SU-DHL-6 (cell line): ENCODE results near the gene CARD11.

Experiments
- CTCF ChIP-seq: fragments of 200-600 bp; sonication (generic); IDR thresholded peaks from one replicate; pipeline ENCODE4 v1.5.1; 2017; ENCODE audit warnings: antibody characterized with exemption, mild to moderate bottlenecking, low read length, moderate library complexity; ENCODE audit not compliant: insufficient read depth, poor library complexity, severe bottlenecking
- EZH2phosphoT487 ChIP-seq: fragments of 200-600 bp; sonication (generic), shearing (Covaris generic); conservative IDR thresholded peaks from 2 replicates; pipeline ENCODE4 v1.6.1; 2018; ENCODE audit warnings: mild to moderate bottlenecking, antibody characterized with exemption, low read length, moderate library complexity, mixed read lengths

DNA sequence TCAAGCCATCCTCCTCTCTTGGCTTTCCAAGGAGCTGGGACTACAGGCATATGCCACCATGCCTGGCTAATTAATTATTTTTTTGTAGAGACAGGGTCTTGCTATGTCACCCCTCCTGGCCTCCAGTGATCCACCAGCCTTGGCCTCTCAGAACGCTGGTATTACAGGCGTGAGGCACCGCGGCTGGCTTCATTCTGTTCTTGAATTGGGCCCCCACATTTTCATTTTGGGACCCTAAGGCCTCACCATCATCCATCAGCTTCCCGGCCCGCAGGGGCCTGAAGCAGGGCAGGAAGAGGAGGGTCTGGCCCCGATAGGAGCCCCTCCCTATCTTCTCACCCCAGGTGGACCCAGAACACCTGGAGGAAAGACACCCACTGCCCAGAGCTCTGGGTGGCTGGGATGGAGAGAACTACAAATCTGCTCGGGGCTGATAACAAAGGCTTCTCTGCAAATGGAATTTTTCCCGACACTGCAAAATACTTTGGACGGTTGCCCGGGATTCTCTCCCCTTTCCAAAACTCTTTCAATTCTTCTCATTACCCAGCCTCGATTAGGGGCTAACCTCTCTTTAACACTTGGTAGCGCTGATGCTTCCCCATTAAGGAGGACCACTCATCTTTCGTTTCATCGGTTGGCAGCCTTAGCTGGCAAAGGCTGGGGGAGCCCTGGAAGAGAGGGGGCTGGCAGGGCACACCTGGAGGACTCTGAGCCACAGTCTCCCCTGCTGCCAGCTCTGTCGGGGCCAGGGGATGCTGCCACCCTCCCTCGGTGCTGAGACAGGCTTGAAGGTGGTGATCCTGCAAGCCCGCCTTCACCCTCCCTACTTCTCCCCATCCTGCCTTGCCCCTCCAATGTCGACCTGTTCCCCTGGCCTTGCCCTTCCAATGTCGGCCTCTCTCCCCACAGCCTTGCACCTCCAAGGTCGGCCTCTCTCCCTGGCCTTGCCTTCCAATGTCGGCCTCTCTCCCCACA lies 118.5 kb downstream of the CARD11 start:
- TF ChIP-seq EZH2phosphoT487: no peak
- no peak for TF ChIP-seq CTCF
